ENCODE measurements around the gene VPS33B.

VPS33B gene

GRCh38 chr15:91040856-91041255, 18.5 kb upstream of the VPS33B start:
- H3K9me3 ChIP-seq: no peaks in the 10 kb centered on the region
- TF ChIP-seq, protein P1, sequence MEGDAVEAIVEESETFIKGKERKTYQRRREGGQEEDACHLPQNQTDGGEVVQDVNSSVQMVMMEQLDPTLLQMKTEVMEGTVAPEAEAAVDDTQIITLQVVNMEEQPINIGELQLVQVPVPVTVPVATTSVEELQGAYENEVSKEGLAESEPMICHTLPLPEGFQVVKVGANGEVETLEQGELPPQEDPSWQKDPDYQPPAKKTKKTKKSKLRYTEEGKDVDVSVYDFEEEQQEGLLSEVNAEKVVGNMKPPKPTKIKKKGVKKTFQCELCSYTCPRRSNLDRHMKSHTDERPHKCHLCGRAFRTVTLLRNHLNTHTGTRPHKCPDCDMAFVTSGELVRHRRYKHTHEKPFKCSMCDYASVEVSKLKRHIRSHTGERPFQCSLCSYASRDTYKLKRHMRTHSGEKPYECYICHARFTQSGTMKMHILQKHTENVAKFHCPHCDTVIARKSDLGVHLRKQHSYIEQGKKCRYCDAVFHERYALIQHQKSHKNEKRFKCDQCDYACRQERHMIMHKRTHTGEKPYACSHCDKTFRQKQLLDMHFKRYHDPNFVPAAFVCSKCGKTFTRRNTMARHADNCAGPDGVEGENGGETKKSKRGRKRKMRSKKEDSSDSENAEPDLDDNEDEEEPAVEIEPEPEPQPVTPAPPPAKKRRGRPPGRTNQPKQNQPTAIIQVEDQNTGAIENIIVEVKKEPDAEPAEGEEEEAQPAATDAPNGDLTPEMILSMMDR (IDR thresholded peaks at IDR 0.05; ENCODE audit: low read depth, low read length): no peak
- no peaks in the 10 kb centered on the region for H3K36me3 ChIP-seq
- no peaks in the 10 kb centered on the region for H3K4me1 ChIP-seq
- DNase-seq: no peak
- no peak overlapping the region for H3K4me3 ChIP-seq (ENCODE audit: low read depth, low read length)
- H3K27me3 ChIP-seq: no peaks in the 10 kb centered on the region

- H3K36me3 ChIP-seq: no peaks in the 10 kb centered on the region
- TF ChIP-seq, protein P1 (IDR thresholded peaks at IDR 0.05; ENCODE audit: low read depth, low read length): no peak
- no peaks in the 10 kb centered on the region; the same call in 1 of the 2 replicates for H3K27me3 ChIP-seq
- DNase-seq: no peak
- no peaks in the 10 kb centered on the region for H3K9me3 ChIP-seq
- H3K4me1 ChIP-seq: no peaks in the 10 kb centered on the region
- no peak overlapping the region for H3K4me3 ChIP-seq (ENCODE audit: low read depth, low read length)
Observed at GRCh38 chr15:91039996-91040395, 17.6 kb upstream of the VPS33B start.

GRCh38 chr15:91032919-91033803, 10.8 kb upstream of the VPS33B start:
- TF ChIP-seq, protein P1 (IDR thresholded peaks at IDR 0.05; ENCODE audit: low read depth, low read length): peak; percentile 75
- H3K9me3 ChIP-seq: no peaks in the 10 kb centered on the region
- H3K4me3 ChIP-seq (ENCODE audit: low read depth, low read length): no peak overlapping the region

GRCh38 chr15:91031796-91032195, 9.4 kb upstream of the VPS33B start:
- Histone ChIP-seq H3K4me3 (ENCODE audit: low read depth, low read length) (no peak overlapping the region), H3K9me3 (no peaks in the 10 kb centered on the region), H3K27me3 (no peaks in the 10 kb centered on the region; the same call in 1 of the 2 replicates), H3K36me3 (no peaks in the 10 kb centered on the region), H3K4me1 (no peaks in the 10 kb centered on the region)
- TF ChIP-seq, protein P1 (IDR thresholded peaks at IDR 0.05; ENCODE audit: low read depth, low read length): no peak
- DNase-seq: no peak

More at GRCh38 chr15:91032919-91033803, 10.8 kb upstream of the VPS33B start:
- peak; percentile 64 for DNase-seq
- Histone ChIP-seq H3K36me3 (no peaks in the 10 kb centered on the region), H3K27me3 (no peaks in the 10 kb centered on the region; the same call in 1 of the 2 replicates), H3K4me1 (no peaks in the 10 kb centered on the region)

- Histone ChIP-seq H3K27me3 (no peaks in the 10 kb centered on the region), H3K9me3 (no peaks in the 10 kb centered on the region), H3K36me3 (no peaks in the 10 kb centered on the region), H3K4me3 (ENCODE audit: low read depth, low read length) (no peak overlapping the region), H3K4me1 (no peaks in the 10 kb centered on the region)
- TF ChIP-seq, protein P1 (IDR thresholded peaks at IDR 0.05; ENCODE audit: low read depth, low read length): no peak
- DNase-seq: no peak
Observed at GRCh38 chr15:91027677-91028076, 5.3 kb upstream of the VPS33B start.

GRCh38 chr15:91023720-91024119, 1.3 kb upstream of the VPS33B start:
- no peaks in the 10 kb centered on the region for H3K4me1 ChIP-seq
- no peaks in the 10 kb centered on the region for H3K36me3 ChIP-seq
- H3K4me3 ChIP-seq (ENCODE audit: low read depth, low read length): no peak overlapping the region
- no peak for DNase-seq
- H3K27me3 ChIP-seq: no peaks in the 10 kb centered on the region
- TF ChIP-seq, protein P1 (IDR thresholded peaks at IDR 0.05; ENCODE audit: low read depth, low read length): no peak
- H3K9me3 ChIP-seq: no peaks in the 10 kb centered on the region
